CD14-positive monocyte (primary cell): ENCODE measurements around the gene CLTRN. TPM values are rescaled to one million over a fixed set of nuclear protein-coding genes. Genes with fewer than 3 reads are reported as not detected.
"Not testable (repeated sequence)": the region's sequence is repeated elsewhere in the genome, so short reads cannot be mapped to it uniquely, and the experiment has no call there.

Experiments used
- DNase-seq, 3 donors: peaks; one replicate each; pipeline ENCODE4 v3.0.0-alpha.2; 2011 to 2022
- H2AFZ ChIP-seq: 2 replicates; pipeline ENCODE4 v1.6.0; 2012; ENCODE audit warnings: mild to moderate bottlenecking, low read depth, low read length, inconsistent platforms; ENCODE audit not compliant: insufficient read depth, poor library complexity, severe bottlenecking
- H3K27ac ChIP-seq, 2 donors: 1 replicate in 1 of 2; 2 replicates in 1 of 2; pipeline ENCODE4 v1.5.1; 2012 to 2013; ENCODE audit warnings: low read length in 2 of 2, control low read depth in 1 of 2, inconsistent platforms in 1 of 2, low read depth in 1 of 2, mild to moderate bottlenecking in 1 of 2
- H3K27me3 ChIP-seq, 2 donors: one replicate each; pipeline versions ENCODE4 v1.6.0 to v1.6.1; 2011 to 2013; ENCODE audit warnings: low read length in 2 of 2; ENCODE audit not compliant: control insufficient read depth in 2 of 2, insufficient read depth in 2 of 2
- H3K36me3 ChIP-seq, 2 donors: replicated peaks in 1 of 2; 1 replicate in 1 of 2; 2 replicates in 1 of 2; pipeline versions ENCODE4 v1.5.1 to v1.6.1; 2012 to 2013; ENCODE audit warnings: low read length in 2 of 2, control low read depth in 1 of 2, inconsistent platforms in 1 of 2, mild to moderate bottlenecking in 1 of 2; ENCODE audit not compliant: insufficient read depth in 2 of 2, control insufficient read depth in 1 of 2
- H3K4me1 ChIP-seq, 2 donors: 1 replicate in 1 of 2; 2 replicates in 1 of 2; pipeline versions ENCODE4 v1.5.1 to v1.6.1; 2012 to 2013; ENCODE audit warnings: low read length in 2 of 2, control low read depth in 1 of 2, inconsistent platforms in 1 of 2, mild to moderate bottlenecking in 1 of 2, moderate library complexity in 1 of 2; ENCODE audit not compliant: insufficient read depth in 2 of 2, control insufficient read depth in 1 of 2
- H3K4me2 ChIP-seq: replicated peaks from 2 replicates; pipeline ENCODE3; 2012; ENCODE audit warnings: low read length, moderate library complexity, mild to moderate bottlenecking; ENCODE audit not compliant: poor library complexity, severe bottlenecking; ENCODE audit errors: extremely low read depth
- H3K4me3 ChIP-seq, 3 experiments: fragments of 200-600 bp in 1 of 3; sonication (generic) in 1 of 3; replicated peaks in 1 of 3; 1 replicate in 2 of 3; 2 replicates in 1 of 3; pipeline ENCODE4 v1.5.1; 2011 to 2013; ENCODE audit warnings: low read length in 3 of 3, mild to moderate bottlenecking in 3 of 3, control low read depth in 2 of 3, low read depth in 2 of 3, inconsistent platforms in 1 of 3, moderate library complexity in 1 of 3
- H3K79me2 ChIP-seq: 2 replicates; pipeline ENCODE4 v1.6.0; 2012; ENCODE audit warnings: mild to moderate bottlenecking, control low read depth, inconsistent platforms, low read length, moderate library complexity; ENCODE audit not compliant: insufficient read depth
- H3K9ac ChIP-seq: 2 replicates; pipeline ENCODE4 v1.6.0; 2017; ENCODE audit warnings: low read length, mild to moderate bottlenecking; ENCODE audit not compliant: insufficient read depth, poor library complexity, severe bottlenecking
- H3K9me3 ChIP-seq, 2 donors: replicated peaks in 1 of 2; 1 replicate in 1 of 2; 2 replicates in 1 of 2; pipeline versions ENCODE4 v1.5.1 to v1.6.1; 2012 to 2013; ENCODE audit warnings: low read length in 2 of 2, control low read depth in 1 of 2; ENCODE audit not compliant: control insufficient read depth in 1 of 2, insufficient read depth in 1 of 2
- H4K20me1 ChIP-seq: 2 replicates; pipeline ENCODE4 v1.6.0; 2012; ENCODE audit warnings: mild to moderate bottlenecking, low read length, control low read depth, moderate library complexity; ENCODE audit not compliant: insufficient read depth
- H3K27ac Mint-ChIP-seq, 7 donors: one replicate each; pipeline ENCODE4 v1.8.0; 2020; ENCODE audit warnings: mild to moderate bottlenecking in 7 of 7, mixed read lengths in 7 of 7, moderate library complexity in 6 of 7, inconsistent platforms in 2 of 7
- H3K27me3 Mint-ChIP-seq, 3 donors: one replicate each; pipeline ENCODE4 v1.8.0; 2021 to 2022; ENCODE audit warnings: low read depth in 3 of 3, mild to moderate bottlenecking in 3 of 3, mixed read lengths in 3 of 3, moderate library complexity in 3 of 3, inconsistent platforms in 1 of 3
- H3K36me3 Mint-ChIP-seq, 2 donors: one replicate each; pipeline ENCODE4 v1.8.0; 2020; ENCODE audit warnings: mixed read lengths in 2 of 2, inconsistent platforms in 1 of 2, mild to moderate bottlenecking in 1 of 2
- H3K4me1 Mint-ChIP-seq: one replicate; pipeline ENCODE4 v1.8.0; 2020; ENCODE audit warnings: mild to moderate bottlenecking, mixed read lengths
- H3K4me3 Mint-ChIP-seq, 2 donors: one replicate each; pipeline ENCODE4 v1.8.0; 2020; ENCODE audit warnings: mild to moderate bottlenecking in 2 of 2, mixed read lengths in 2 of 2, moderate library complexity in 1 of 2
- H3K9me3 Mint-ChIP-seq, 7 donors: one replicate each; pipeline ENCODE4 v1.8.0; 2020 to 2022; ENCODE audit warnings: mixed read lengths in 7 of 7, mild to moderate bottlenecking in 6 of 7, moderate library complexity in 6 of 7, inconsistent platforms in 2 of 7
- CTCF ChIP-seq: fragments of 200-600 bp; IDR thresholded peaks from one replicate; pipeline ENCODE4 v1.8.0; 2022; ENCODE audit warnings: antibody characterized with exemption, mild to moderate bottlenecking
- WGBS: methylation state at CpG from one replicate; pipeline ENCODE4 v1.1.5; 2013; ENCODE audit warnings: missing lambda C conversion rate; ENCODE audit not compliant: insufficient coverage; 5-methylcytosine and 5-hydroxymethylcytosine counted together
- intact Hi-C, 2 donors: fragments of 100-400 bp; cut with micrococcal nuclease; formaldehyde crosslinking; loops; one replicate each; pipeline versions ENCODE4 v1.15.0 to v1.15.1; 2023
- polyA minus RNA-seq: library from RNA; depleted of rRNA, polyadenylated mRNA; stranded (reverse); fragments of >200 nt; gene quantifications from 2 replicates; pipeline ENCODE4 v1.2.3, GENCODE V29; 2012
- polyA plus RNA-seq, 3 donors: library from polyadenylated mRNA; depleted of rRNA in 1 of 3; unstranded in 2 of 3; stranded (reverse) in 1 of 3; fragments of 300-500 nt in 2 of 3; fragments of >200 nt in 1 of 3; fragmentation: Illumina TruSeq in 2 of 3; gene quantifications; 1 replicate in 2 of 3; 2 replicates in 1 of 3; pipeline ENCODE4 v1.2.3, GENCODE V29; 2012 to 2021
- total RNA-seq, 12 experiments: library from RNA in 1 of 12; stranded (reverse) in 1 of 12; fragments of 120-200 nt in 1 of 12; gene quantifications; one replicate each; pipeline ENCODE4 v1.2.4 and lab custom pipeline; 2013 to 2026; ENCODE audit warnings: mixed read lengths in 6 of 12, inconsistent platforms in 1 of 12

CLTRN gene
- total RNA-seq (2013): 0.17 TPM
- polyA plus RNA-seq (not detected), polyA minus RNA-seq (not detected in 2 replicates), total RNA-seq (lab: John Stamatoyannopoulos, UW) (0 to 0.45 (median 0.12) reads per million in 11 experiments)

- intact Hi-C loops: no loop called here
- Histone ChIP-seq H3K36me3 (no peaks in the 10 kb centered on the region), H4K20me1 (no peaks in the 10 kb centered on the region), H3K27me3 (peaks cover 0 to 91% of the 10 kb centered on the region in 2 donors), H3K9me3 (peaks cover 0 to 4% of the 10 kb centered on the region in 2 donors), H3K4me1 (no peaks in the 10 kb centered on the region), H3K4me2 (no peak within 1 kb of the TSS), H3K27ac (no peak within 1 kb of the TSS), H3K9ac (no peak within 1 kb of the TSS), H2AFZ (no peak within 1 kb of the TSS), H3K4me3 (no peak within 1 kb of the TSS), H3K79me2 (no peaks in the 10 kb centered on the region)
- peaks cover 0 to 3% (median 0%) of the 10 kb centered on the region in 7 donors for H3K9me3 Mint-ChIP-seq
- H3K27me3 Mint-ChIP-seq: peaks cover 5 to 60% (median 7%) of the 10 kb centered on the region in 3 donors
- H3K27ac Mint-ChIP-seq: no peak within 1 kb of the TSS
- peaks cover 4% of the 10 kb centered on the region for H3K4me1 Mint-ChIP-seq
- no peak for TF ChIP-seq CTCF
- WGBS: no CpG with 5 or more reads among the region's 14 CpGs
- no peak for DNase-seq
- no peaks in the 10 kb centered on the region for H3K36me3 Mint-ChIP-seq
- no peak within 1 kb of the TSS for H3K4me3 Mint-ChIP-seq
Observed at GRCh38 chrX:15664487-15665444, at the start of gene CLTRN. CLTRN (minus strand) TSS chrX:15664805; CDS start chrX:15664775, 30 bp downstream.

DNA sequence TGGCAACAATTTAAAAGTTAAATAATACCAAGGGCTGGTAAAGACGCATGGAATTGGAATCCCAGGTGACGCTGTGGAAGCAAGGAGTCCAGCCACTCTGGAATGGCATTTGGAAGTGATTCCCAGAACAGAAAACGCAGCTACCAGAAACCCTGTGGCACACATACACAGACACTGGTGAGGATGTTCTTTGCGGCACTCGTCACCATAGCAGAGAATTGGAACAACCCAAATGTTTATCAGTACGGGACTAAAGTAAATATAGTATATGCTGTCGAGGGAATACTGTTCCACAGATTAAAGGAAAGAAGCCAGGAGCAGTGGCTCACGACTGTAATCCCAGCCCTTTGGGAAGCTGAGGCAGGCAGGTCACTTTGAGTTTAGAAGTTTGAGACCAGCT lies 39.7 kb upstream of the CLTRN start:
- peaks cover 18 to 43% of the 10 kb centered on the region in 2 donors for H3K36me3 ChIP-seq
- H3K4me1 ChIP-seq, H3K27ac Mint-ChIP-seq, H3K27me3 ChIP-seq, H3K9me3 ChIP-seq, H3K9ac ChIP-seq, H3K27me3 Mint-ChIP-seq, H3K4me3 Mint-ChIP-seq, intact Hi-C loops, H3K4me2 ChIP-seq, H2AFZ ChIP-seq, H3K4me1 Mint-ChIP-seq, H3K4me3 ChIP-seq, DNase-seq, H3K27ac ChIP-seq: not testable (repeated sequence)
- no CpG with 5 or more reads among the region's 8 CpGs for WGBS
- H3K36me3 Mint-ChIP-seq: peaks cover 20 to 55% of the 10 kb centered on the region in 2 donors
- H3K79me2 ChIP-seq: peaks cover 13% of the 10 kb centered on the region
- peaks cover 0 to 10% (median 2%) of the 10 kb centered on the region in 7 donors for H3K9me3 Mint-ChIP-seq
- H4K20me1 ChIP-seq: peaks cover 58% of the 10 kb centered on the region

GRCh38 chrX:15703809-15704208 lies 39.2 kb upstream of the CLTRN start:
- no CpG with 5 or more reads among the region's 5 CpGs for WGBS
- H3K27ac Mint-ChIP-seq, H3K79me2 ChIP-seq, H3K4me3 Mint-ChIP-seq, H3K4me3 ChIP-seq, H3K9ac ChIP-seq, H3K27me3 Mint-ChIP-seq, intact Hi-C loops, H3K4me1 ChIP-seq, DNase-seq, H3K4me1 Mint-ChIP-seq, H3K9me3 ChIP-seq, H3K27me3 ChIP-seq, H2AFZ ChIP-seq, H3K27ac ChIP-seq, H3K4me2 ChIP-seq: not testable (repeated sequence)
- H3K36me3 Mint-ChIP-seq: peaks cover 23 to 57% of the 10 kb centered on the region in 2 donors
- H3K36me3 ChIP-seq: peaks cover 20 to 47% of the 10 kb centered on the region in 2 donors
- peaks cover 0 to 10% (median 2%) of the 10 kb centered on the region in 7 donors for H3K9me3 Mint-ChIP-seq
- H4K20me1 ChIP-seq: peaks cover 61% of the 10 kb centered on the region
